ENCODE measurements around the gene HTRA1.

The HTRA1 gene

DNA sequence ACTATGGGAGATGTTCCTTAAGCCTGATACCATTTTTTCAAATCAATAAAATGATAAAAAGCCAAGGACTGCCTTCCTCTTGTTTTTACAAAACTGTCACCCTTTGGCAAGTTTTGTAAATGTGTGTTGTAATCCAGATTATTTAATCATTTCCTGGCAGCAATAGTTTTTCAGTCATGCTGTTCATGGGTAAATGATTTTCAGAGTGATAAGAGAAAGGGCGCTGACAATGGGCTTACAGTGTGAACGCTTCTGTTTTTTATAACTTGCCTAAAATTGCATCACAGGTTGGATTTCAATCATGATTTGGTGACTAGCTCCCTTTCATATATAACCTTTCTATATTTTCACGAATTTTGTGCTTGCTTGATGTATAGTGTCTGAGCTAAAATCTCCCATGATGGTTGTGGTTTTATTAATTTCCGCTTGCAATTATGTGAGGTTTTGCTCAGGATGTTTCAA, 80.2 kb downstream of the HTRA1 start:
- Histone ChIP-seq H3F3A (ENCODE audit: low read depth) (peaks cover 10% of the 10 kb centered on the region), H3K9me3 (ENCODE audit: insufficient read depth, low read depth, low read length) (no peaks in the 10 kb centered on the region), H3K9ac (ENCODE audit: low read depth, low read length, poor library complexity, severe bottlenecking) (peak overlapping the region; percentile 33), H3K79me2 (ENCODE audit: insufficient read depth, low read length) (no peaks in the 10 kb centered on the region), H4K20me1 (ENCODE audit: insufficient read depth, low read length, poor library complexity, severe bottlenecking) (no peaks in the 10 kb centered on the region), H2AFZ (ENCODE audit: low read length) (no peak overlapping the region), H3K4me3 (ENCODE audit: low read length, poor library complexity, severe bottlenecking) (peak overlapping the region; percentile 39), H3K4me2 (ENCODE audit: low read depth, low read length, poor library complexity, severe bottlenecking) (peak overlapping the region; percentile 62), H3K9me2 (replicated peaks; ENCODE audit: low read depth, low read length) (no peaks in the 10 kb centered on the region), H3K27me3 (ENCODE audit: insufficient read depth, low read length, poor library complexity, severe bottlenecking) (no peaks in the 10 kb centered on the region), H3K4me1 (ENCODE audit: insufficient read depth, low read length, poor library complexity, severe bottlenecking) (peaks cover 62% of the 10 kb centered on the region), H3K36me3 (ENCODE audit: insufficient read depth, low read length) (no peaks in the 10 kb centered on the region)
- TF ChIP-seq EZH2phosphoT487 (IDR thresholded peaks at IDR 0.05; ENCODE audit: borderline replicate concordance) = no peak
- no peak for TF ChIP-seq CTCF (conservative IDR thresholded peaks at IDR 0.05; ENCODE audit: low read length)

GRCh38 chr10:122543676-122544445, 82.5 kb downstream of the HTRA1 start:
- Histone ChIP-seq H3K9me2 (replicated peaks; ENCODE audit: low read depth, low read length) (no peaks in the 10 kb centered on the region), H2AFZ (ENCODE audit: low read length) (no peak overlapping the region), H3K9ac (ENCODE audit: low read depth, low read length, poor library complexity, severe bottlenecking) (no peak overlapping the region), H3K27me3 (ENCODE audit: insufficient read depth, low read length, poor library complexity, severe bottlenecking) (no peaks in the 10 kb centered on the region), H3K4me1 (ENCODE audit: insufficient read depth, low read length, poor library complexity, severe bottlenecking) (peaks cover 62% of the 10 kb centered on the region), H3K4me3 (ENCODE audit: low read length, poor library complexity, severe bottlenecking) (no peak overlapping the region), H3K4me2 (ENCODE audit: low read depth, low read length, poor library complexity, severe bottlenecking) (peak overlapping the region; percentile 62), H3K36me3 (ENCODE audit: insufficient read depth, low read length) (no peaks in the 10 kb centered on the region), H3K79me2 (ENCODE audit: insufficient read depth, low read length) (no peaks in the 10 kb centered on the region), H3K9me3 (ENCODE audit: insufficient read depth, low read depth, low read length) (no peaks in the 10 kb centered on the region), H4K20me1 (ENCODE audit: insufficient read depth, low read length, poor library complexity, severe bottlenecking) (no peaks in the 10 kb centered on the region), H3F3A (ENCODE audit: low read depth) (peaks cover 10% of the 10 kb centered on the region)
- no peak for TF ChIP-seq EZH2phosphoT487 (IDR thresholded peaks at IDR 0.05; ENCODE audit: borderline replicate concordance)
- TF ChIP-seq CTCF (conservative IDR thresholded peaks at IDR 0.05; ENCODE audit: low read length) = no peak

DNA sequence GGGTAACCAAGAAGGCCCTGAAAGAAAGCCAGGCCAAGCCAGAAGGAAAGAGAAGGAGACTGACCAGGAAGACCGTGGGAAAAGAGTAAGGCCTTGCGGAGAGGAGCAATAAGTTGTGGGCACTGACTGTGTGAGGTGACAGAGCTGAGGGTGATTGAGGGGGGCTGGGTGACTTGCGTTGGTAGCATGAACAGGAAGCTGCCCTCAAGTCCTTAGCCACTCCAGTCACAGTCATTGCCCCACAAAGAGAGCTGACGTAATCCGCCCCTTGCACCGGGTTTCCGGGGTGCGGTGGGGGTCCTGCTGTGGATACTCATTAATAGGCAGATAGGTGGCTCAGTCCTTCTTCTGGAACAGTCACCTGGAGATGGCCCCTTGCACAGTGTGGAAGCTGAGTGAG, 83.1 kb downstream of the HTRA1 start:
- no peaks in the 10 kb centered on the region for H3K9me3 ChIP-seq (ENCODE audit: insufficient read depth, low read depth, low read length)
- H3K36me3 ChIP-seq (ENCODE audit: insufficient read depth, low read length) = no peaks in the 10 kb centered on the region
- no peak overlapping the region for H3K4me3 ChIP-seq (ENCODE audit: low read length, poor library complexity, severe bottlenecking)
- no peaks in the 10 kb centered on the region for H3K79me2 ChIP-seq (ENCODE audit: insufficient read depth, low read length)
- TF ChIP-seq CTCF (conservative IDR thresholded peaks at IDR 0.05; ENCODE audit: low read length) (no peak), EZH2phosphoT487 (IDR thresholded peaks at IDR 0.05; ENCODE audit: borderline replicate concordance) (no peak)
- H3K27me3 ChIP-seq (ENCODE audit: insufficient read depth, low read length, poor library complexity, severe bottlenecking) = no peaks in the 10 kb centered on the region
- no peak overlapping the region for H3K4me2 ChIP-seq (ENCODE audit: low read depth, low read length, poor library complexity, severe bottlenecking)
- no peak overlapping the region for H3K9ac ChIP-seq (ENCODE audit: low read depth, low read length, poor library complexity, severe bottlenecking)
- H3F3A ChIP-seq (ENCODE audit: low read depth) = peaks cover 10% of the 10 kb centered on the region
- no peaks in the 10 kb centered on the region for H3K9me2 ChIP-seq (replicated peaks; ENCODE audit: low read depth, low read length)
- H4K20me1 ChIP-seq (ENCODE audit: insufficient read depth, low read length, poor library complexity, severe bottlenecking) = no peaks in the 10 kb centered on the region
- no peak overlapping the region for H2AFZ ChIP-seq (ENCODE audit: low read length)
- peaks cover 61% of the 10 kb centered on the region for H3K4me1 ChIP-seq (ENCODE audit: insufficient read depth, low read length, poor library complexity, severe bottlenecking)

Data from Loucy (cell line).